B cell (primary cell): ENCODE data around the gene IL12RB1. TPM values are rescaled to one million over a fixed set of nuclear protein-coding genes. Genes with fewer than 3 reads are reported as not detected.

Source experiments
- ATAC-seq: fragments of 200-7000 bp; cut with Tn5 transposase; one replicate; pipeline ENCODE4 v1.10.0; 2021; ENCODE audit warnings: low read depth, mild to moderate bottlenecking, moderate number of reproducible peaks, moderate library complexity
- CTCF ChIA-PET: fragments of 350-600 bp; sonication (Branson Sonifier 250); formaldehyde crosslinking; loops from one replicate; lab custom pipeline; 2021; ENCODE audit warnings: antibody characterized with exemption, inconsistent platforms; lab: Charles Lee
- POLR2A ChIA-PET: fragments of 350-600 bp; sonication (Branson Sonifier 250); formaldehyde crosslinking; loops from one replicate; lab custom pipeline; 2021; ENCODE audit warnings: antibody characterized with exemption; lab: Charles Lee
- DNase-seq: peaks from one replicate; pipeline ENCODE4 v3.0.0; 2013
- H2AFZ ChIP-seq: 2 replicates; pipeline ENCODE4 v1.6.1; 2012; ENCODE audit warnings: mild to moderate bottlenecking, low read depth, low read length; ENCODE audit not compliant: insufficient read depth, poor library complexity, severe bottlenecking
- H3K27ac ChIP-seq, 2 donors: 1 replicate in 1 of 2; 2 replicates in 1 of 2; pipeline ENCODE4 v1.5.1; 2012 to 2013; ENCODE audit warnings: low read length in 2 of 2, mild to moderate bottlenecking in 2 of 2, moderate library complexity in 1 of 2
- H3K27me3 ChIP-seq, 4 experiments: fragments of 200-600 bp in 1 of 4; sonication (generic) in 1 of 4; replicated peaks in 1 of 4; 1 replicate in 2 of 4; 2 replicates in 2 of 4; pipeline versions ENCODE4 v1.6.1 to v1.7.0; 2013 to 2016; ENCODE audit warnings: low read length in 3 of 4, mild to moderate bottlenecking in 2 of 4, mixed read lengths in 1 of 4, moderate library complexity in 1 of 4; ENCODE audit not compliant: insufficient read depth in 4 of 4, control insufficient read depth in 3 of 4; ENCODE audit errors: control extremely low read depth in 1 of 4
- H3K36me3 ChIP-seq, 2 experiments: replicated peaks in 1 of 2; 1 replicate in 1 of 2; 2 replicates in 1 of 2; pipeline versions ENCODE4 v1.6.1 to v1.7.1; 2013; ENCODE audit warnings: low read length in 1 of 2; ENCODE audit not compliant: insufficient read depth in 2 of 2, control insufficient read depth in 1 of 2; ENCODE audit errors: control extremely low read depth in 1 of 2, extremely low read depth in 1 of 2
- H3K4me1 ChIP-seq, 2 donors: fragments of 200-600 bp in 1 of 2; sonication (generic) in 1 of 2; 1 replicate in 1 of 2; 2 replicates in 1 of 2; pipeline versions ENCODE4 v1.5.1 to v1.6.1; 2013 to 2017; ENCODE audit warnings: low read length in 2 of 2; ENCODE audit not compliant: control insufficient read depth in 2 of 2, insufficient read depth in 2 of 2
- H3K4me2 ChIP-seq: replicated peaks from 2 replicates; pipeline ENCODE3; 2012; ENCODE audit warnings: mild to moderate bottlenecking, low read depth, low read length; ENCODE audit not compliant: poor library complexity, severe bottlenecking
- H3K4me3 ChIP-seq, 5 experiments: fragments of 200-600 bp in 1 of 5; sonication (generic) in 1 of 5; 1 replicate in 3 of 5; 2 replicates in 2 of 5; pipeline versions ENCODE4 v1.5.1 to v1.7.0; 2011 to 2016; ENCODE audit warnings: low read length in 4 of 5, mild to moderate bottlenecking in 4 of 5, low read depth in 2 of 5, control low read depth in 1 of 5, moderate library complexity in 1 of 5; ENCODE audit not compliant: insufficient read depth in 1 of 5; ENCODE audit errors: control extremely low read depth in 1 of 5, extremely low read depth in 1 of 5
- H3K79me2 ChIP-seq: fragments of 200-600 bp; sonication (generic); one replicate; pipeline ENCODE4 v1.6.0; 2016; ENCODE audit warnings: low read length; ENCODE audit not compliant: control insufficient read depth, insufficient read depth
- H3K9ac ChIP-seq: fragments of 200-600 bp; sonication (generic); 2 replicates; pipeline ENCODE4 v1.6.1; 2017; ENCODE audit warnings: mild to moderate bottlenecking, low read length, moderate library complexity
- H3K9me3 ChIP-seq, 3 donors: one replicate each; pipeline versions ENCODE4 v1.6.1 to v1.7.1; 2013; ENCODE audit warnings: low read length in 2 of 3; ENCODE audit not compliant: control insufficient read depth in 2 of 3, insufficient read depth in 1 of 3; ENCODE audit errors: control extremely low read depth in 1 of 3
- H4K20me1 ChIP-seq: 2 replicates; pipeline ENCODE4 v1.6.0; 2012; ENCODE audit warnings: mild to moderate bottlenecking, low read length; ENCODE audit not compliant: insufficient read depth, control insufficient read depth, poor library complexity, severe bottlenecking
- H3K27ac Mint-ChIP-seq: one replicate; pipeline ENCODE4 v1.8.0; 2021; ENCODE audit warnings: mixed read lengths
- H3K27me3 Mint-ChIP-seq: one replicate; pipeline ENCODE4 v1.8.0; 2021; ENCODE audit warnings: mixed read lengths
- H3K4me1 Mint-ChIP-seq: one replicate; pipeline ENCODE4 v1.8.0; 2021; ENCODE audit warnings: mixed read lengths
- H3K4me3 Mint-ChIP-seq: one replicate; pipeline ENCODE4 v1.8.0; 2021; ENCODE audit warnings: mixed read lengths
- H3K9me3 Mint-ChIP-seq: one replicate; pipeline ENCODE4 v1.8.0; 2022; ENCODE audit warnings: mixed read lengths; ENCODE audit not compliant: insufficient read depth
- EZH2 ChIP-seq: IDR thresholded peaks from 2 replicates; pipeline ENCODE4 v1.6.1; 2012; ENCODE audit warnings: borderline replicate concordance, low read depth, mild to moderate bottlenecking, moderate library complexity, low read length; ENCODE audit not compliant: insufficient read depth, poor library complexity, severe bottlenecking
- WGBS: methylation state at CpG from one replicate; pipeline ENCODE4 v1.1.5; 2013; ENCODE audit warnings: missing lambda C conversion rate; ENCODE audit not compliant: insufficient coverage; 5-methylcytosine and 5-hydroxymethylcytosine counted together
- intact Hi-C: fragments of 100-400 bp; cut with micrococcal nuclease; formaldehyde crosslinking; loops from one replicate; pipeline ENCODE4 v1.10.0; 2022
- polyA plus RNA-seq: library from polyadenylated mRNA; depleted of rRNA; stranded (reverse); fragments of >200 nt; gene quantifications from 2 replicates; pipeline ENCODE4 v1.2.3, GENCODE V29; 2012
- total RNA-seq, 2 donors: library from RNA; stranded (reverse); fragments of 120-200 nt in 1 of 2; gene quantifications; 1 replicate in 1 of 2; 2 replicates in 1 of 2; pipeline versions ENCODE4 v1.2.3 to v1.2.4, GENCODE V29; 2013 to 2022
- TF ChIP-seq, protein P1 (sequence below): fragments of 200-600 bp; IDR thresholded peaks from one replicate; pipeline ENCODE4 v1.8.0; 2022; ENCODE audit warnings: antibody characterized with exemption, mild to moderate bottlenecking

IL12RB1 gene
- total and polyA plus RNA-seq, 2 donors (not counting 1 experiment from before 2014, with no cell fraction given): 18.8 to 24.5 TPM

DNA sequence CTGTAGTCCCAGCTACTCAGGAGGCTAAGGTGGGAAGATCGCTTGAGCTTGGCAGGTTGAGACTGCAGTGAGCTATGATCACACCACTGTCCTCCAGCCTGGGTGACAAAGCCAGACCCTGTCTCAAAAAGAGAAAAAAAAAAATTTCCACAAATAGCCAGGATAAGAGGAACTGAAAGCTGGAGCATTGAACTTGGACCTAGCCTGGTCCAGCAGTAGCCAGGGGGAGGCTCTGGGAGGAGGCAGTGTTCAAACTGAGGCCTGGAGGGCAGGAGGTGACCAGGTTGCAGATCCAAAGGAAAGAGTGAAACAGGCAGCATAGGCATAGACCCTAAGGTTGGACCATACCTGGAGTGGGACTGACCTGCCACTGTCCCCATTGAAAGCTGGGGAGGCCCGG lies 39.4 kb upstream of the IL12RB1 start:
- Histone ChIP-seq H3K4me2 (no peak overlapping the region), H3K9ac (no peak overlapping the region), H3K36me3 (peaks cover 2 to 83% of the 10 kb centered on the region in 2 experiments), H2AFZ (no peak overlapping the region), H3K27me3 (no peaks in the 10 kb centered on the region), H3K27ac (no peak overlapping the region), H3K4me3 (no peak overlapping the region), H3K79me2 (peaks cover 56% of the 10 kb centered on the region), H3K9me3 (no peaks in the 10 kb centered on the region), H4K20me1 (peaks cover 53% of the 10 kb centered on the region), H3K4me1 (no peaks in the 10 kb centered on the region)
- Mint-ChIP-seq H3K27me3 (no peaks in the 10 kb centered on the region), H3K4me3 (no peak overlapping the region), H3K4me1 (no peaks in the 10 kb centered on the region), H3K27ac (no peak overlapping the region), H3K9me3 (no peaks in the 10 kb centered on the region)
- ChIA-PET POLR2A (no interaction called here), CTCF (interaction anchor here (0.7 kb wide), 1 partner anchor 140 kb away, joined by 3 read pairs; no protein-coding TSS in a partner anchor)
- WGBS: 70% methylated on average over 2 of the region's 2 CpGs
- intact Hi-C loops: no loop called here
- TF ChIP-seq, protein P1, sequence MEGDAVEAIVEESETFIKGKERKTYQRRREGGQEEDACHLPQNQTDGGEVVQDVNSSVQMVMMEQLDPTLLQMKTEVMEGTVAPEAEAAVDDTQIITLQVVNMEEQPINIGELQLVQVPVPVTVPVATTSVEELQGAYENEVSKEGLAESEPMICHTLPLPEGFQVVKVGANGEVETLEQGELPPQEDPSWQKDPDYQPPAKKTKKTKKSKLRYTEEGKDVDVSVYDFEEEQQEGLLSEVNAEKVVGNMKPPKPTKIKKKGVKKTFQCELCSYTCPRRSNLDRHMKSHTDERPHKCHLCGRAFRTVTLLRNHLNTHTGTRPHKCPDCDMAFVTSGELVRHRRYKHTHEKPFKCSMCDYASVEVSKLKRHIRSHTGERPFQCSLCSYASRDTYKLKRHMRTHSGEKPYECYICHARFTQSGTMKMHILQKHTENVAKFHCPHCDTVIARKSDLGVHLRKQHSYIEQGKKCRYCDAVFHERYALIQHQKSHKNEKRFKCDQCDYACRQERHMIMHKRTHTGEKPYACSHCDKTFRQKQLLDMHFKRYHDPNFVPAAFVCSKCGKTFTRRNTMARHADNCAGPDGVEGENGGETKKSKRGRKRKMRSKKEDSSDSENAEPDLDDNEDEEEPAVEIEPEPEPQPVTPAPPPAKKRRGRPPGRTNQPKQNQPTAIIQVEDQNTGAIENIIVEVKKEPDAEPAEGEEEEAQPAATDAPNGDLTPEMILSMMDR: no peak
- no peak for TF ChIP-seq EZH2
- no peak for DNase-seq
- no peak for ATAC-seq

DNA sequence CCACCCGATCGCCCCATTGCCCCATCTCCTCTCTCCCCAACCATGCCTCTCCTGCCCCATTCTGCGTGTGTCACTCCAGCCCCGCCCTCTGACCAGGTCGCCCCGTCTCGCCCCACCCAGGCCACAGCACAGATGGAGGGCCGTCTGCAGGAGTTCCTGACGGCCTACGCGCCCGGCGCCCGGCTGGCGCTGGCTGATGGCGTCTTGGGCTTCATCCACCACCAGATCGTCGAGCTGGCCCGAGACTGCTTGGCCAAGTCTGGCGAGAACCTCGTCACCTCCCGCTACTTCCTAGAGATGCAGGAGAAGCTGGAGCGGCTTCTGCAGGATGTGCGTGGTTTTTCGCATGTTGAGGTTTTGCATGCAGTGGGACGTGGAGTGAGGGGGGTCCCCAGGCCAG lies 37.1 kb upstream of the IL12RB1 start:
- ChIA-PET CTCF (interaction anchor here (1.4 kb wide), 1 partner anchor 10 kb away, joined by 3 read pairs; no protein-coding TSS in a partner anchor), POLR2A (interaction anchor here (0.5 kb wide), 1 partner anchor 57 kb away, joined by 3 read pairs; no protein-coding TSS in a partner anchor)
- intact Hi-C loops: no loop called here
- H3K4me3 ChIP-seq: no peak overlapping the region
- no peak overlapping the region for H3K27ac ChIP-seq
- TF ChIP-seq, protein P1: no peak
- TF ChIP-seq EZH2: no peak
- peaks cover 65% of the 10 kb centered on the region for H4K20me1 ChIP-seq
- DNase-seq: no peak
- H3K79me2 ChIP-seq: peaks cover 69% of the 10 kb centered on the region
- ATAC-seq: no peak
- no peak overlapping the region for H3K9ac ChIP-seq
- peaks cover 2 to 63% of the 10 kb centered on the region in 2 experiments for H3K36me3 ChIP-seq
- Mint-ChIP-seq H3K4me1 (peaks cover 16% of the 10 kb centered on the region), H3K4me3 (no peak overlapping the region), H3K9me3 (no peaks in the 10 kb centered on the region), H3K27ac (no peak overlapping the region), H3K27me3 (no peaks in the 10 kb centered on the region)
- H2AFZ ChIP-seq: no peak overlapping the region
- no peaks in the 10 kb centered on the region for H3K9me3 ChIP-seq
- WGBS: 93% methylated on average over 26 of the region's 26 CpGs
- H3K4me1 ChIP-seq: peaks cover 12 to 16% of the 10 kb centered on the region in 2 donors
- H3K27me3 ChIP-seq: no peaks in the 10 kb centered on the region
- H3K4me2 ChIP-seq: no peak overlapping the region
